ENCODE measurements around the gene PHF21A.

PHF21A gene

DNA sequence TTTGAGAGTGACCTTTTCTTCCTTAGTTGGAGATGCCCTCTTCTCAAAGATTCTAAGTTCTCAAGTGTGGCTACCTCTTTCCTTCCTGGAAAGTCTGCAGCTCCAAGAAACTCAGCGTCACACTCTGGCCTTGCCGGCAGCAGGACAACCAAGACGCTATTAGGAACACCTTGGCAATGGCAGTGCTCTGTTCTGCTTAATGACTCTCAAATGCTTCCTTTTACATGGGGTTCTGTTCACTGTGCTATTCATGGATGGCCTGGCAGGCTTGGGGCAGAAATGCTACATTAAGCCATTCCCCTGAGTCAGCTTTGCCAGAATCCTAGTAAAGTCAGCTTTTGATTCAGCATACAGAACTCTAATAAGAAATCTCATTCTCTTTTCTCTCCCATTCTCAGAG, 172.9 kb downstream of the PHF21A start:
- Histone ChIP-seq H3K4me2 (ENCODE audit: low read length, poor library complexity, severe bottlenecking) (no peak overlapping the region), H2AK5ac (ENCODE audit: low read length, severe bottlenecking) (no peak overlapping the region), H4K8ac (ENCODE audit: low read length) (no peak overlapping the region), H3K27me3 (ENCODE audit: control insufficient read depth in 1 of 2, insufficient read depth in 1 of 2, low read length in 2 of 2) (no peaks in the 10 kb centered on the region), H4K91ac (ENCODE audit: low read length) (no peak overlapping the region), H3K36me3 (ENCODE audit: control insufficient read depth in 1 of 2, insufficient read depth in 2 of 2, low read depth in 1 of 2, low read length in 2 of 2) (peaks cover 29 to 85% of the 10 kb centered on the region in 2 experiments), H3K4me1 (ENCODE audit: control insufficient read depth, insufficient read depth, low read depth, low read length) (no peaks in the 10 kb centered on the region), H3K4ac (ENCODE audit: low read depth in 1 of 2, low read length in 2 of 2) (no peak overlapping the region), H3K23ac (ENCODE audit: low read length in 2 of 2) (no peak overlapping the region), H3K4me3 (ENCODE audit: insufficient read depth in 1 of 2, low read depth in 1 of 2, low read length in 2 of 2) (no peak overlapping the region), H3K9me3 (ENCODE audit: control insufficient read depth, low read length) (no peaks in the 10 kb centered on the region), H3K79me1 (replicated peaks; ENCODE audit: low read length, poor library complexity, severe bottlenecking) (no peaks in the 10 kb centered on the region), H3K9ac (ENCODE audit: low read length) (no peak overlapping the region), H3K27ac (ENCODE audit: low read length, poor library complexity, severe bottlenecking) (no peak overlapping the region), H3K14ac (ENCODE audit: low read length in 2 of 2) (no peak overlapping the region), H2BK120ac (ENCODE audit: low read depth, low read length) (no peak overlapping the region), H2BK12ac (ENCODE audit: low read length in 2 of 2) (no peak overlapping the region), H3K18ac (ENCODE audit: low read depth in 1 of 2, low read length in 2 of 2) (no peak overlapping the region), H2BK15ac (ENCODE audit: low read depth, poor library complexity, severe bottlenecking) (no peak overlapping the region), H2AFZ (ENCODE audit: low read depth, low read length) (no peak overlapping the region), H2BK5ac (ENCODE audit: low read depth, low read length, poor library complexity, severe bottlenecking) (no peak overlapping the region)
- DNase-seq, result no peak
- 95% methylated on average over 3 of the region's 3 CpGs for WGBS

DNA sequence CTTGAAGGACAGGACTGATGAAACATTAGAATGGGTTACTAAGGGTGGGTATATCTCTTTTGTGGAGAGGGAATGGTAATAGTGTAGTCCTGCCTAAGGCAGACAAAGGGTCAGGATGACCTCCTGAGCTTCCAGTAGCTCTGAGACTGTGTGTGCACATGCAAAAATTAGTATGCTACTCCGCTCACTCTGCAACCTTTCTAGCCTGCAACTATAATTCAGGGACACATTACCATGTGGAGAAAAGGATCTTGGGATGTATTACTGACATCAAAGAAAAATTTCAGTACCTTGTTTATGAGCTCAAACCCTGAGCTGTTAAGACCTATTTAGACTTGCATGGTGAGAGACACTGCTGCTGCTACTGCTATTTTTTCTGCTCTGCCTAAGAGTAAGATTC, 173.4 kb downstream of the PHF21A start:
- H3K9me3 ChIP-seq (ENCODE audit: control insufficient read depth, low read length), result no peaks in the 10 kb centered on the region
- no peak overlapping the region for H2BK120ac ChIP-seq (ENCODE audit: low read depth, low read length)
- H3K79me1 ChIP-seq (replicated peaks; ENCODE audit: low read length, poor library complexity, severe bottlenecking), result no peaks in the 10 kb centered on the region
- no peak overlapping the region for H2BK5ac ChIP-seq (ENCODE audit: low read depth, low read length, poor library complexity, severe bottlenecking)
- no peaks in the 10 kb centered on the region for H3K27me3 ChIP-seq (ENCODE audit: control insufficient read depth in 1 of 2, insufficient read depth in 1 of 2, low read length in 2 of 2)
- no peak overlapping the region for H2AK5ac ChIP-seq (ENCODE audit: low read length, severe bottlenecking)
- H2BK15ac ChIP-seq (ENCODE audit: low read depth, poor library complexity, severe bottlenecking), result no peak overlapping the region
- no peak overlapping the region for H3K14ac ChIP-seq (ENCODE audit: low read length in 2 of 2)
- no peak overlapping the region for H3K4me3 ChIP-seq (ENCODE audit: insufficient read depth in 1 of 2, low read depth in 1 of 2, low read length in 2 of 2)
- H4K91ac ChIP-seq (ENCODE audit: low read length), result no peak overlapping the region
- H3K4ac ChIP-seq (ENCODE audit: low read depth in 1 of 2, low read length in 2 of 2), result no peak overlapping the region
- no peak overlapping the region for H3K18ac ChIP-seq (ENCODE audit: low read depth in 1 of 2, low read length in 2 of 2)
- no peak overlapping the region for H4K8ac ChIP-seq (ENCODE audit: low read length)
- no peak overlapping the region for H3K4me2 ChIP-seq (ENCODE audit: low read length, poor library complexity, severe bottlenecking)
- no peak overlapping the region for H2BK12ac ChIP-seq (ENCODE audit: low read length in 2 of 2)
- no peak overlapping the region for H3K27ac ChIP-seq (ENCODE audit: low read length, poor library complexity, severe bottlenecking)
- H3K9ac ChIP-seq (ENCODE audit: low read length), result no peak overlapping the region
- H3K36me3 ChIP-seq (ENCODE audit: control insufficient read depth in 1 of 2, insufficient read depth in 2 of 2, low read depth in 1 of 2, low read length in 2 of 2), result peaks cover 29 to 80% of the 10 kb centered on the region in 2 experiments
- no CpG with 5 or more reads among the region's 1 CpG for WGBS
- peaks cover 2% of the 10 kb centered on the region for H3K4me1 ChIP-seq (ENCODE audit: control insufficient read depth, insufficient read depth, low read depth, low read length)
- no peak overlapping the region for H2AFZ ChIP-seq (ENCODE audit: low read depth, low read length)
- DNase-seq, result no peak
- no peak overlapping the region for H3K23ac ChIP-seq (ENCODE audit: low read length in 2 of 2)

DNA sequence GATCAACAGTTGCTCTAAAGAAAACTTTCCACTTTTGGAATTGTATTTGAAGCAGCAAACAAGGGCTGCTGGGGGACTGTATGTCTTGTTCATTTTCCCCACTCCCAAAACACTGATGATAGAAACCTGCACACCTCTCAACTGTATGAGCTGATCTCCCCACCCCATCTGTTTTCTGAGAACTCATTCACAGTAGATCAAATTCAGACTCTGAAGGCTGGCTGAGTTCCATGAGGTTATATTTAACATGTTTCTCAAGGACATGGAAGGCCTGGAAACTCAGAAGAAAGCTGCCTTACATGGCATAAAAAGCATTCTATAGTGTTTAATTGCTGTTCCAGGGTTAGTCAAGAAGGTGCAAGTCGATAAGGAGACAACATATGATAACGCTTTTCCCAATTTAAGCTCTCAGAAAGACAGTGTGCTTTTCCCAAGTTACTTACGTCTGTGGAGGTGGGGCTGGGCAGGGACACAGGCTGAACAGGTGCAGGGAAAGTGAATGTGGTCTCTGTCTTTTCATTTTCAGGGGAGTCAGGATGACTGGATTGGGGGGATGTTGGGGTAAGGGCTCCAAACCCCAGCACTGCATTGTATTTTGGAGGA, 175.8 kb downstream of the PHF21A start:
- Histone ChIP-seq H3K9ac (ENCODE audit: low read length) (no peak overlapping the region), H3K27me3 (ENCODE audit: control insufficient read depth in 1 of 2, insufficient read depth in 1 of 2, low read length in 2 of 2) (no peaks in the 10 kb centered on the region), H3K9me3 (ENCODE audit: control insufficient read depth, low read length) (no peaks in the 10 kb centered on the region), H3K4me1 (ENCODE audit: control insufficient read depth, insufficient read depth, low read depth, low read length) (peaks cover 2% of the 10 kb centered on the region), H3K4ac (ENCODE audit: low read depth in 1 of 2, low read length in 2 of 2) (no peak overlapping the region), H3K18ac (ENCODE audit: low read depth in 1 of 2, low read length in 2 of 2) (no peak overlapping the region), H3K4me2 (ENCODE audit: low read length, poor library complexity, severe bottlenecking) (no peak overlapping the region), H2BK120ac (ENCODE audit: low read depth, low read length) (no peak overlapping the region), H2AFZ (ENCODE audit: low read depth, low read length) (no peak overlapping the region), H3K79me1 (replicated peaks; ENCODE audit: low read length, poor library complexity, severe bottlenecking) (peaks cover 2% of the 10 kb centered on the region), H3K27ac (ENCODE audit: low read length, poor library complexity, severe bottlenecking) (no peak overlapping the region), H2BK15ac (ENCODE audit: low read depth, poor library complexity, severe bottlenecking) (no peak overlapping the region), H2AK5ac (ENCODE audit: low read length, severe bottlenecking) (no peak overlapping the region), H4K91ac (ENCODE audit: low read length) (no peak overlapping the region), H3K4me3 (ENCODE audit: insufficient read depth in 1 of 2, low read depth in 1 of 2, low read length in 2 of 2) (no peak overlapping the region), H3K14ac (ENCODE audit: low read length in 2 of 2) (no peak overlapping the region), H4K8ac (ENCODE audit: low read length) (no peak overlapping the region), H2BK5ac (ENCODE audit: low read depth, low read length, poor library complexity, severe bottlenecking) (no peak overlapping the region), H3K23ac (ENCODE audit: low read length in 2 of 2) (no peak overlapping the region), H2BK12ac (ENCODE audit: low read length in 2 of 2) (no peak overlapping the region), H3K36me3 (ENCODE audit: control insufficient read depth in 1 of 2, insufficient read depth in 2 of 2, low read depth in 1 of 2, low read length in 2 of 2) (peaks cover 26 to 78% of the 10 kb centered on the region in 2 experiments)
- no peak for DNase-seq
- over 99% methylated on average over 3 of the region's 3 CpGs for WGBS

DNA sequence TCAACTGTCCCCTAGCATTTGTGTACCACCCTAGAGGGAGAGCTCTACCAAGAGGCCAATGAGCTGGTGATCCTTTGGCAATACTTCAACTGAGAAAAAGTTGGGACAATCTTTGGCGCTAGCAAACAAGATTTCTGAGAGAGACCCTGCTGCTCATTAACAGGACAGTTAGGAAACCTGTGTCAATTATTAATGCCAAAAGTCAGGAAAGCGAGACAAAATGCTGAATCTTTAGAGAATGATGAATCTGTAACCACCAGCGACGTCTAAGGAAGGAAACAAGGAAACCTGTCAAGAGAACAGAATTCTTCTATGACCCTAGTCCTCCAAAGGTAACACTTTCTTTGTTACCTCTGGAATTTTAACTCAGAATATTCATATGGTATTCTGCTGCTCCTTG, 178.9 kb downstream of the PHF21A start:
- Histone ChIP-seq H2AK5ac (ENCODE audit: low read length, severe bottlenecking) (no peak overlapping the region), H2AFZ (ENCODE audit: low read depth, low read length) (no peak overlapping the region), H3K4me2 (ENCODE audit: low read length, poor library complexity, severe bottlenecking) (peak overlapping the region; percentile 59), H3K4ac (ENCODE audit: low read depth in 1 of 2, low read length in 2 of 2) (no peak overlapping the region), H3K9me3 (ENCODE audit: control insufficient read depth, low read length) (no peaks in the 10 kb centered on the region), H2BK120ac (ENCODE audit: low read depth, low read length) (no peak overlapping the region), H2BK5ac (ENCODE audit: low read depth, low read length, poor library complexity, severe bottlenecking) (no peak overlapping the region), H3K79me1 (replicated peaks; ENCODE audit: low read length, poor library complexity, severe bottlenecking) (peaks cover 3% of the 10 kb centered on the region), H3K9ac (ENCODE audit: low read length) (no peak overlapping the region), H3K27ac (ENCODE audit: low read length, poor library complexity, severe bottlenecking) (peak overlapping the region; percentile 72), H3K27me3 (ENCODE audit: control insufficient read depth in 1 of 2, insufficient read depth in 1 of 2, low read length in 2 of 2) (no peaks in the 10 kb centered on the region), H3K36me3 (ENCODE audit: control insufficient read depth in 1 of 2, insufficient read depth in 2 of 2, low read depth in 1 of 2, low read length in 2 of 2) (peaks cover 21 to 63% of the 10 kb centered on the region in 2 experiments), H3K23ac (ENCODE audit: low read length in 2 of 2) (no peak overlapping the region), H3K18ac (ENCODE audit: low read depth in 1 of 2, low read length in 2 of 2) (no peak overlapping the region), H4K91ac (ENCODE audit: low read length) (no peak overlapping the region), H2BK15ac (ENCODE audit: low read depth, poor library complexity, severe bottlenecking) (no peak overlapping the region), H3K4me1 (ENCODE audit: control insufficient read depth, insufficient read depth, low read depth, low read length) (peaks cover 2% of the 10 kb centered on the region), H3K14ac (ENCODE audit: low read length in 2 of 2) (no peak overlapping the region), H2BK12ac (ENCODE audit: low read length in 2 of 2) (no peak overlapping the region), H3K4me3 (ENCODE audit: insufficient read depth in 1 of 2, low read depth in 1 of 2, low read length in 2 of 2) (no peak overlapping the region), H4K8ac (ENCODE audit: low read length) (no peak overlapping the region)
- 99% methylated on average over 4 of the region's 4 CpGs for WGBS
- DNase-seq, result no peak
